Kidney (tissue), 14 donors: ENCODE data around the gene C19orf25. TPM values are rescaled to one million over a fixed set of nuclear protein-coding genes. Genes with fewer than 3 reads are reported as not detected.
"Not testable (repeated sequence)": the region's sequence is repeated elsewhere in the genome, so short reads cannot be mapped to it uniquely, and the experiment has no call there.

Experiments
- DNase-seq, 5 donors: peaks; one replicate each; pipeline ENCODE4 v3.0.0-alpha.2; 2013 to 2020
- FAIRE-seq: peaks from 2 replicates; lab custom pipeline; 2012; peaks lifted over from hg19 to GRCh38; lab: Jason Lieb, UNC
- H3K27ac ChIP-seq, 2 donors: one replicate each; pipeline ENCODE4 v1.7.0; 2013; ENCODE audit warnings: low read depth in 2 of 2, low read length in 2 of 2, inconsistent platforms in 1 of 2
- H3K27me3 ChIP-seq: one replicate; pipeline ENCODE4 v1.7.1; 2013; ENCODE audit warnings: low read length, inconsistent platforms; ENCODE audit not compliant: control insufficient read depth, insufficient read depth
- H3K36me3 ChIP-seq, 3 donors: one replicate each; pipeline versions ENCODE4 v1.7.0 to v1.7.1; 2013; ENCODE audit warnings: low read length in 3 of 3, control low read depth in 1 of 3, inconsistent platforms in 1 of 3; ENCODE audit not compliant: insufficient read depth in 3 of 3, control insufficient read depth in 2 of 3
- H3K4me1 ChIP-seq, 3 donors: one replicate each; pipeline versions ENCODE4 v1.7.0 to v1.7.1; 2013; ENCODE audit warnings: low read length in 3 of 3, inconsistent platforms in 1 of 3, low read depth in 1 of 3; ENCODE audit not compliant: control insufficient read depth in 2 of 3, insufficient read depth in 2 of 3
- H3K4me3 ChIP-seq, 3 donors: one replicate each; pipeline versions ENCODE4 v1.7.0 to v1.8.1; 2013; ENCODE audit warnings: low read length in 3 of 3, control low read depth in 1 of 3, inconsistent platforms in 1 of 3
- H3K9ac ChIP-seq, 3 donors: one replicate each; pipeline versions ENCODE4 v1.7.0 to v1.7.1; 2013; ENCODE audit warnings: low read length in 3 of 3, control low read depth in 1 of 3, inconsistent platforms in 1 of 3
- H3K9me3 ChIP-seq, 3 donors: one replicate each; pipeline versions ENCODE4 v1.7.0 to v1.7.1; 2013; ENCODE audit warnings: low read length in 3 of 3, control low read depth in 1 of 3, inconsistent platforms in 1 of 3; ENCODE audit not compliant: control insufficient read depth in 2 of 3, insufficient read depth in 1 of 3
- intact Hi-C: fragments of 100-400 bp; cut with DNase I; formaldehyde crosslinking; loops from one replicate; pipeline ENCODE4 v1.11.1; 2022
- polyA plus RNA-seq: library from polyadenylated mRNA; stranded (reverse); fragments of 350-450 nt; fragmentation: Illumina TruSeq; extraction: RNeasy Lipid Tissue Mini Kit (QIAGEN cat#74804); gene quantifications from one replicate; pipeline ENCODE4 v1.2.3, GENCODE V29; 2014; ENCODE audit warnings: low read depth, low replicate concordance; ENCODE audit not compliant: insufficient read depth
- total RNA-seq: library from RNA; stranded (reverse); fragmentation: NEBNext Ultra II Directional; extraction: Animal tissue kit (Norgen Biotek cat#: 25700); gene quantifications from one replicate; pipeline ENCODE4 v1.2.1, GENCODE V29; 2021
- TF ChIP-seq, protein P1 (sequence below): IDR thresholded peaks from 3 replicates; pipeline ENCODE4 v1.5.1; 2012; ENCODE audit warnings: mild to moderate bottlenecking, moderate library complexity, borderline replicate concordance; ENCODE audit not compliant: insufficient read depth; ENCODE audit errors: extremely low read depth
- donor health status: control.
- donor health status: control.
- donor health status: control.
- donor health status: control.
- donor health status: control.
- donor health status: DM: yes; HTN: yes; CAD: no.
- donor health status: Normal renal cell carcinoma (clear cell type).

C19orf25 gene
- total and polyA plus RNA-seq, 2 donors from 2014 or later, result 32.5 to 50.9 TPM

DNA sequence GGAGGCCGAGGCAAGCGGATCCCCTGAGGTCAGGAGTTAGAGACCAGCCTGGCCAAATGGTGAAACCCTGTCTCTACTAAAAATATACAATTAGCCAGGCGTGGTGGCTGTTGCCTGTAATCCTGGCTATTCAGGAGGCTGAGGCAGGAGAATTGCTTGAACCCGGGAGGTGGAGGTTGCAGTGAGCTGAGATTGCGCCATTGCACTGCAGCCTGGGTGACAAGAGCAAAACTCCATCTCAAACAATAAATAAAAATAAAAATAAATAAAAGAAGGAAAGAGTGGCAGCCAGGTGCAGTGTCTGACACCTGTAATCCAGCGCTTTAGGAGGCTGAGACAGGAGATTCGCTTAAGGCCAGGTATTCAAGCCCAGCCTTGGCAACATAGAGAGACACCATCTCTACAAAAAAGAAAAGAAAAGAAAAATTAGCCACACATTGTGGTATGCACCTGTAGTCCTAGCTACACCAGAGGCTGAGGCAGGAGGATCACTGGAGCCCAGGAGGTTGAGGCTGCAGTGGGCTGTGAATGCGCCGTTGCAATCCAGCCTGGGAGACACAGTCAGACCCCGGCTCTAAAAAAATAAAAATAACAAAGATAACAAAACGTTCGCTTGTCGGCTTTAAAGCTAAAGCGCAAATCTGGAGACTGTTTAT lies 23.5 kb upstream of the C19orf25 start:
- FAIRE-seq, result no peak
- intact Hi-C loops, result no loop called here
- H3K27me3 ChIP-seq, result peaks cover 17% of the 10 kb centered on the region
- no peaks in the 10 kb centered on the region for H3K36me3 ChIP-seq
- no peak overlapping the region for H3K9ac ChIP-seq
- no peak for DNase-seq
- peaks cover 0 to 3% (median 0%) of the 10 kb centered on the region in 3 donors for H3K4me1 ChIP-seq
- no peak overlapping the region for H3K4me3 ChIP-seq
- H3K9me3 ChIP-seq, result no peaks in the 10 kb centered on the region
- TF ChIP-seq, protein P1, sequence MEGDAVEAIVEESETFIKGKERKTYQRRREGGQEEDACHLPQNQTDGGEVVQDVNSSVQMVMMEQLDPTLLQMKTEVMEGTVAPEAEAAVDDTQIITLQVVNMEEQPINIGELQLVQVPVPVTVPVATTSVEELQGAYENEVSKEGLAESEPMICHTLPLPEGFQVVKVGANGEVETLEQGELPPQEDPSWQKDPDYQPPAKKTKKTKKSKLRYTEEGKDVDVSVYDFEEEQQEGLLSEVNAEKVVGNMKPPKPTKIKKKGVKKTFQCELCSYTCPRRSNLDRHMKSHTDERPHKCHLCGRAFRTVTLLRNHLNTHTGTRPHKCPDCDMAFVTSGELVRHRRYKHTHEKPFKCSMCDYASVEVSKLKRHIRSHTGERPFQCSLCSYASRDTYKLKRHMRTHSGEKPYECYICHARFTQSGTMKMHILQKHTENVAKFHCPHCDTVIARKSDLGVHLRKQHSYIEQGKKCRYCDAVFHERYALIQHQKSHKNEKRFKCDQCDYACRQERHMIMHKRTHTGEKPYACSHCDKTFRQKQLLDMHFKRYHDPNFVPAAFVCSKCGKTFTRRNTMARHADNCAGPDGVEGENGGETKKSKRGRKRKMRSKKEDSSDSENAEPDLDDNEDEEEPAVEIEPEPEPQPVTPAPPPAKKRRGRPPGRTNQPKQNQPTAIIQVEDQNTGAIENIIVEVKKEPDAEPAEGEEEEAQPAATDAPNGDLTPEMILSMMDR, result no peak
- no peak overlapping the region for H3K27ac ChIP-seq

DNA sequence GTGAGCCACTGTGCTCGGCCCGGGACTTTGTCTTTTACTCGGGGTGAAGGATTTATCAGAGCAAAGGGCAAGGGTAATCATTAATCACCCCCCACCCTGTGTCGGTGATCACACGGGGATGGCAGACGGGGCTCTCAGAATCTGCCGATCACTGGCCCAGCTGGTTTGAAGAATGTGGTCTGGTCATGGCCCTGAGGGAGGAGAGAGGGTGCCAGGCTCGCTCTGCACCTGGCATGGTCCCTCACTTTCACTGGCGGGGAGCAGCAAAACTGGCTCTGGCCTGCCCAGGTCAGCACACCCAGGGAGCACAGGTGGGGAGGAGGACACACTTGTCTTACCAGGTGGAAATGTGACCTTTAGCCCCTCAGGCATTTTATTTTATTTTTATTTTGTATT lies 22.2 kb upstream of the C19orf25 start:
- Histone ChIP-seq H3K27me3 (peaks cover 17% of the 10 kb centered on the region), H3K27ac (no peak overlapping the region), H3K9me3 (no peaks in the 10 kb centered on the region), H3K36me3 (no peaks in the 10 kb centered on the region), H3K4me1 (no peaks in the 10 kb centered on the region), H3K4me3 (no peak overlapping the region), H3K9ac (no peak overlapping the region)
- no peak for FAIRE-seq
- peak in 3 of 5 donors; percentile 26 to 49 (median 48) for DNase-seq
- TF ChIP-seq, protein P1, result no peak
- intact Hi-C loops, result no loop called here

DNA sequence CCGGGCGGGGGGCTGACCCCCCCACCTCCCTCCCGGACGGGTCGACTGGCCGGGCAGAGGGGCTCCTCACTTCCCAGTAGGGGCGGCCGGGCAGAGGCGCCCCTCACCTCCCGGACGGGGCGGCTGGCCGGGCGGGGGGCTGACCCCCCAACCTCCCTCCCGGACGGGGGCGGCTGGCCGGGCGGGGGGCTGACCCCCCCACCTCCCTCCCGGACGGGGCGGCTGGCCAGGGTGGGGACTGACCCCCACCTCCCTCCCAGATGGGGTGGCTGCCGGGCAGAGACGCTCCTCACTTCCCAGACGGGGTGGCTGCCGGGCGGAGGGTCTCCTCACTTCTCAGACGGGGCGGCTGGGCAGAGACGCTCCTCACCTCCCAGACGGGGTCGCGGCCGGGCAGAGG lies 20.2 kb upstream of the C19orf25 start:
- intact Hi-C loops, H3K4me3 ChIP-seq, DNase-seq, H3K27ac ChIP-seq, H3K4me1 ChIP-seq, H3K9ac ChIP-seq, H3K36me3 ChIP-seq, H3K9me3 ChIP-seq, FAIRE-seq: not testable (repeated sequence)
- H3K27me3 ChIP-seq, result peaks cover 12% of the 10 kb centered on the region

DNA sequence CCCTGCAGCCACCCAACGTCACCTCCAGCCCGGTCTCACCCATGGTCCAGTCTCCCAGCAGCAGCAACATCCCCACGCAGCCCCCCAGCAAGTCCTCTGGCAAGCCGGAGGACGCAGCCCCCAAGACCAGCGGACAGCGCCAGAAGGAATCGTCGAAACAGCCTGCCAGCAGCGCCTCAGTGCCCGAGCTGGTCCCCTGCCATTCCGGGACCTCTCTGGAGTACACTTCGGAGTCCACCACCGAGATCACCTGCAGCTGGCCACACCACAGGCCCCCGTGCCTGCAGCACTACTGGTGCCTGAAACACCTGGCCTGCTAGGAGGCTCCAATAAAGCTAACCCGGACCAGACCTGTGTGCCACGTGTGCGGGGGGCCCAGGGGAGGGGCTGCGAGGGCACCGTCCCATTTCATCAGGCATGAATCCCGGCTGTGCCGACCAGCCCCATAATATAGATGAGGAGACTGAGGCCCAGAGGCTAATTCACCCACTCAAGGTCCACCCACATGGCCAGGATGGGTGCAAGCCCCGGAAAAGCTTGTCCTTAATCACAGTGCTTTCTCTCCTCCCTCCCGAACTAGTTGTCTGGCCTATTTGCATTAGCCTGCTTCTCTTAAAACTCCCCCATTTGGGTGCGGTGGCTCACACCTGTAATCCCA lies 18.7 kb upstream of the C19orf25 start:
- Histone ChIP-seq H3K27me3 (peaks cover 2% of the 10 kb centered on the region), H3K4me3 (no peak overlapping the region), H3K4me1 (no peaks in the 10 kb centered on the region), H3K9ac (no peak overlapping the region), H3K9me3 (no peaks in the 10 kb centered on the region), H3K36me3 (no peaks in the 10 kb centered on the region), H3K27ac (no peak overlapping the region)
- TF ChIP-seq, protein P1, result no peak
- FAIRE-seq (no peak), DNase-seq (no peak)
- intact Hi-C loops, result no loop called here
